ENCODE results near the gene BRD1.

BRD1 gene

GRCh38 chr22:49756201-49756600 lies 71.5 kb downstream of the BRD1 start:
- no peaks in the 10 kb centered on the region for H3K9me3 ChIP-seq (ENCODE audit: insufficient read depth, low read depth, low read length)
- H3K27me3 ChIP-seq (ENCODE audit: insufficient read depth, low read length), result no peaks in the 10 kb centered on the region
- H3K27ac ChIP-seq (ENCODE audit: low read length), result no peak overlapping the region
- no peaks in the 10 kb centered on the region for H3K36me3 ChIP-seq (ENCODE audit: insufficient read depth, low read depth, low read length)
- H3K9ac ChIP-seq (ENCODE audit: low read depth, low read length), result no peak overlapping the region
- H3K4me1 ChIP-seq (ENCODE audit: insufficient read depth, low read length), result no peaks in the 10 kb centered on the region
- H3K4me3 ChIP-seq (ENCODE audit: low read length), result no peak overlapping the region

GRCh38 chr22:49755631-49756001 lies 72.1 kb downstream of the BRD1 start:
- Histone ChIP-seq H3K4me3 (ENCODE audit: low read length) (no peak overlapping the region), H3K27me3 (ENCODE audit: insufficient read depth, low read length) (no peaks in the 10 kb centered on the region), H3K9me3 (ENCODE audit: insufficient read depth, low read depth, low read length) (no peaks in the 10 kb centered on the region), H3K27ac (ENCODE audit: low read length) (no peak overlapping the region), H3K9ac (ENCODE audit: low read depth, low read length) (no peak overlapping the region), H3K36me3 (ENCODE audit: insufficient read depth, low read depth, low read length) (no peaks in the 10 kb centered on the region), H3K4me1 (ENCODE audit: insufficient read depth, low read length) (no peaks in the 10 kb centered on the region)

GRCh38 chr22:49754696-49755630 lies 72.7 kb downstream of the BRD1 start:
- H3K27ac ChIP-seq (ENCODE audit: low read length), result no peak overlapping the region
- no peaks in the 10 kb centered on the region for H3K4me1 ChIP-seq (ENCODE audit: insufficient read depth, low read length)
- no peaks in the 10 kb centered on the region for H3K9me3 ChIP-seq (ENCODE audit: insufficient read depth, low read depth, low read length)
- no peaks in the 10 kb centered on the region for H3K27me3 ChIP-seq (ENCODE audit: insufficient read depth, low read length)
- H3K36me3 ChIP-seq (ENCODE audit: insufficient read depth, low read depth, low read length), result no peaks in the 10 kb centered on the region
- no peak overlapping the region for H3K9ac ChIP-seq (ENCODE audit: low read depth, low read length)
- H3K4me3 ChIP-seq (ENCODE audit: low read length), result no peak overlapping the region

GRCh38 chr22:49753961-49754695 lies 73.5 kb downstream of the BRD1 start:
- Histone ChIP-seq H3K27me3 (ENCODE audit: insufficient read depth, low read length) (no peaks in the 10 kb centered on the region), H3K4me1 (ENCODE audit: insufficient read depth, low read length) (no peaks in the 10 kb centered on the region), H3K4me3 (ENCODE audit: low read length) (no peak overlapping the region), H3K9ac (ENCODE audit: low read depth, low read length) (no peak overlapping the region), H3K9me3 (ENCODE audit: insufficient read depth, low read depth, low read length) (no peaks in the 10 kb centered on the region), H3K36me3 (ENCODE audit: insufficient read depth, low read depth, low read length) (no peaks in the 10 kb centered on the region), H3K27ac (ENCODE audit: low read length) (no peak overlapping the region)

GRCh38 chr22:49753276-49753890 lies 74.3 kb downstream of the BRD1 start:
- Histone ChIP-seq H3K9me3 (ENCODE audit: insufficient read depth, low read depth, low read length) (no peaks in the 10 kb centered on the region), H3K27me3 (ENCODE audit: insufficient read depth, low read length) (no peaks in the 10 kb centered on the region), H3K9ac (ENCODE audit: low read depth, low read length) (no peak overlapping the region), H3K4me1 (ENCODE audit: insufficient read depth, low read length) (no peaks in the 10 kb centered on the region), H3K36me3 (ENCODE audit: insufficient read depth, low read depth, low read length) (no peaks in the 10 kb centered on the region), H3K4me3 (ENCODE audit: low read length) (no peak overlapping the region), H3K27ac (ENCODE audit: low read length) (no peak overlapping the region)

GRCh38 chr22:49752598-49753091 lies 75.0 kb downstream of the BRD1 start:
- no peak overlapping the region for H3K4me3 ChIP-seq (ENCODE audit: low read length)
- H3K27me3 ChIP-seq (ENCODE audit: insufficient read depth, low read length), result no peaks in the 10 kb centered on the region
- H3K9ac ChIP-seq (ENCODE audit: low read depth, low read length), result no peak overlapping the region
- H3K27ac ChIP-seq (ENCODE audit: low read length), result no peak overlapping the region
- H3K9me3 ChIP-seq (ENCODE audit: insufficient read depth, low read depth, low read length), result peaks cover 3% of the 10 kb centered on the region; the same call in 1 of the 2 replicates
- H3K4me1 ChIP-seq (ENCODE audit: insufficient read depth, low read length), result no peaks in the 10 kb centered on the region
- no peaks in the 10 kb centered on the region for H3K36me3 ChIP-seq (ENCODE audit: insufficient read depth, low read depth, low read length)

- Histone ChIP-seq H3K4me1 (ENCODE audit: insufficient read depth, low read length) (no peaks in the 10 kb centered on the region), H3K9me3 (ENCODE audit: insufficient read depth, low read depth, low read length) (peaks cover 8% of the 10 kb centered on the region), H3K27me3 (ENCODE audit: insufficient read depth, low read length) (no peaks in the 10 kb centered on the region), H3K27ac (ENCODE audit: low read length) (no peak overlapping the region), H3K4me3 (ENCODE audit: low read length) (no peak overlapping the region), H3K9ac (ENCODE audit: low read depth, low read length) (no peak overlapping the region), H3K36me3 (ENCODE audit: insufficient read depth, low read depth, low read length) (no peaks in the 10 kb centered on the region)
Observed at GRCh38 chr22:49751966-49752597, 75.6 kb downstream of the BRD1 start.

- Histone ChIP-seq H3K9me3 (ENCODE audit: insufficient read depth, low read depth, low read length) (peaks cover 14% of the 10 kb centered on the region), H3K4me1 (ENCODE audit: insufficient read depth, low read length) (no peaks in the 10 kb centered on the region), H3K9ac (ENCODE audit: low read depth, low read length) (no peak overlapping the region), H3K27ac (ENCODE audit: low read length) (no peak overlapping the region), H3K36me3 (ENCODE audit: insufficient read depth, low read depth, low read length) (no peaks in the 10 kb centered on the region), H3K4me3 (ENCODE audit: low read length) (no peak overlapping the region), H3K27me3 (ENCODE audit: insufficient read depth, low read length) (no peaks in the 10 kb centered on the region)
Observed at GRCh38 chr22:49751318-49751965, 76.2 kb downstream of the BRD1 start.

GRCh38 chr22:49749885-49750510 lies 77.7 kb downstream of the BRD1 start:
- H3K4me1 ChIP-seq (ENCODE audit: insufficient read depth, low read length), result no peaks in the 10 kb centered on the region
- H3K9ac ChIP-seq (ENCODE audit: low read depth, low read length), result no peak overlapping the region

GRCh38 chr22:49749227-49749626 lies 78.4 kb downstream of the BRD1 start:
- H3K27ac ChIP-seq (ENCODE audit: low read length), result no peak overlapping the region
- H3K27me3 ChIP-seq (ENCODE audit: insufficient read depth, low read length), result no peaks in the 10 kb centered on the region
- H3K4me1 ChIP-seq (ENCODE audit: insufficient read depth, low read length), result no peaks in the 10 kb centered on the region
- H3K36me3 ChIP-seq (ENCODE audit: insufficient read depth, low read depth, low read length), result no peaks in the 10 kb centered on the region
- H3K4me3 ChIP-seq (ENCODE audit: low read length), result no peak overlapping the region
- H3K9ac ChIP-seq (ENCODE audit: low read depth, low read length), result no peak overlapping the region
- peaks cover 32% of the 10 kb centered on the region for H3K9me3 ChIP-seq (ENCODE audit: insufficient read depth, low read depth, low read length)

More at GRCh38 chr22:49749885-49750510, 77.7 kb downstream of the BRD1 start:
- Histone ChIP-seq H3K27ac (ENCODE audit: low read length) (no peak overlapping the region), H3K27me3 (ENCODE audit: insufficient read depth, low read length) (no peaks in the 10 kb centered on the region), H3K4me3 (ENCODE audit: low read length) (no peak overlapping the region), H3K36me3 (ENCODE audit: insufficient read depth, low read depth, low read length) (no peaks in the 10 kb centered on the region), H3K9me3 (ENCODE audit: insufficient read depth, low read depth, low read length) (peaks cover 29% of the 10 kb centered on the region)

Measured in iPS-20b (cell line).